ENCODE measurements around the gene TMUB1.

- no peak for TF ChIP-seq GATA2 (IDR thresholded peaks at IDR 0.05; ENCODE audit: low read depth, low read length)
- TF ChIP-seq GATA3 (IDR thresholded peaks at IDR 0.05; ENCODE audit: low read depth, low read length) = no peak
Measured at GRCh38 chr7:151089893-151090730, 6.8 kb upstream of the TMUB1 start.
